Lower leg skin (tissue), 4 donors: ENCODE results near the gene EPB41L5. TPM values are rescaled to one million over a fixed set of nuclear protein-coding genes. Genes with fewer than 3 reads are reported as not detected.

Experiments
- DNase-seq, 2 donors: peaks; one replicate each; pipeline ENCODE4 v3.0.0-alpha.2; 2019; ENCODE audit warnings: low spot score in 2 of 2
- H3K4me3 ChIP-seq: fragments of 200-600 bp; sonication (generic); 2 replicates; pipeline ENCODE4 v1.5.1; 2017; ENCODE audit warnings: mild to moderate bottlenecking, low read depth; ENCODE audit not compliant: poor library complexity, severe bottlenecking
- CTCF ChIP-seq, 3 donors: fragments of 450-650 bp; IDR thresholded peaks; one replicate each; pipeline ENCODE4 v1.5.1; 2016; ENCODE audit warnings: antibody characterized with exemption in 3 of 3, mild to moderate bottlenecking in 3 of 3, moderate library complexity in 2 of 3
- POLR2A ChIP-seq, 2 donors: fragments of 450-650 bp; IDR thresholded peaks; one replicate each; pipeline ENCODE4 v1.6.1; 2016 to 2017; ENCODE audit warnings: antibody characterized with exemption in 2 of 2, mild to moderate bottlenecking in 1 of 2, moderate library complexity in 1 of 2
- WGBS, 2 donors: methylation state at CpG; one replicate each; pipeline ENCODE4 v1.1.5; 2018; 5-methylcytosine and 5-hydroxymethylcytosine counted together
- intact Hi-C: fragments of 100-400 bp; cut with DNase I; formaldehyde crosslinking; loops from one replicate; pipeline ENCODE4 v1.15.0; 2023; ENCODE audit warnings: low total_unique reads
- total RNA-seq, 4 donors: library from RNA; depleted of rRNA; stranded (reverse); fragments of >200 nt; gene quantifications; one replicate each; pipeline ENCODE4 v1.1.0, GENCODE V29; 2016

EPB41L5 gene
- total RNA-seq, 4 donors from 2014 or later: 12.4 to 25.4 (median 23.0) TPM

GRCh38 chr2:120225549-120226065 lies 212.7 kb downstream of the EPB41L5 start:
- 88 to 89% methylated on average over 9 of the region's 9 CpGs for WGBS, 2 donors
- intact Hi-C loops: no loop called here
- no peak for DNase-seq
- H3K4me3 ChIP-seq: no peak overlapping the region
- TF ChIP-seq POLR2A (IDR thresholded peaks at IDR 0.05) (no peak), CTCF (IDR thresholded peaks at IDR 0.05) (no peak)

- no peak for DNase-seq
- intact Hi-C loops: no loop called here
- WGBS, 2 donors: 81 to 87% methylated on average over 9 of the region's 9 CpGs
- TF ChIP-seq POLR2A (IDR thresholded peaks at IDR 0.05) (no peak), CTCF (IDR thresholded peaks at IDR 0.05) (no peak)
- no peak overlapping the region for H3K4me3 ChIP-seq
Measured at GRCh38 chr2:120226316-120226715, 213.4 kb downstream of the EPB41L5 start.

- DNase-seq: no peak
- intact Hi-C loops: no loop called here
- no peak overlapping the region for H3K4me3 ChIP-seq
- TF ChIP-seq POLR2A (IDR thresholded peaks at IDR 0.05) (no peak), CTCF (IDR thresholded peaks at IDR 0.05) (no peak)
- WGBS, 2 donors: 79 to 86% methylated on average over 16 of the region's 16 CpGs
Measured at GRCh38 chr2:120227111-120227991, 214.5 kb downstream of the EPB41L5 start.

- WGBS, 2 donors: 47 to 50% methylated on average over 5 of the region's 5 CpGs
- intact Hi-C loops: no loop called here
- H3K4me3 ChIP-seq: no peak overlapping the region
- TF ChIP-seq CTCF (IDR thresholded peaks at IDR 0.05) (no peak), POLR2A (IDR thresholded peaks at IDR 0.05) (no peak)
- no peak for DNase-seq
Measured at GRCh38 chr2:120228503-120228902, 215.6 kb downstream of the EPB41L5 start.

Other genes with a start within 250 kb of the EPB41L5 start
- gene TMEM185B, start 210.3 kb downstream of the EPB41L5 start, total RNA-seq: 10 to 100 TPM; 21.0 to 33.3 (median 25.4) TPM
- 10 to 100 TPM; 22.4 to 42.8 (median 34.9) TPM for gene RALB, start 239.8 kb downstream of the EPB41L5 start, total RNA-seq